ENCODE results near the gene JUN.

The JUN gene

DNA sequence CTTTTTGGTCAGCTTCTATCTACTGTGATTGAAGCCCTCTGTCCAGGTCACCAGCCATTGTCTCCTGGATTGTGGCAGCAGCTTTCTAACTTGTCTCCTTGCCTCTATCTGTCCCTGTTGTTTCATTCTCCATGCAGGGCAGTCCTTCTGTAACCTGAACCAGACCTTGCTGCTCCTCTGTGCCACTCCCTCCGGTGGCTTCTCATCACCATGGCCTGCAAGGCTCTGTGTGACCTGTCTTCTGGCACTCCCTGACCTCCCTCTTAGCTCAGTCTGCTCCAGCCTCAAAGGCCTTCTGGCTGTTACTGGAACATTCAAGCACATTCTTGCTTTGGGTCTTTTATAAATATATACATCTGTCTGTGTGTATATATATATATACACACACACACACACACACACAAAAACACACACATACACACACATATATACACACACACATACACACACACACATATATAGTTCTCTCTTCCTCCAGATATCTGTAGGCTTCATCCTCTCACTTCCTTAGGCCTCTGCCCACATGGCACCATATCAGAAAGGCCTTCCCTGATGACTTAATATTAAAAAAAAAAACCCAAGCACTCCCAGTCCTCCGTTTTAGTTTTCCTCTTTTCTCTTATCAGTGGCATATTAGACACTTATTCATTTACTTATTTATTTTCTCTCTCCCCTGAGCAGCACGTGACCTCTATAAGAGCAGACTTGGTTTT, 21.2 kb upstream of the JUN start:
- no peak for TF ChIP-seq POLR2AphosphoS5 (IDR thresholded peaks at IDR 0.05; ENCODE audit: low read depth, low read length)
- no peak for TF ChIP-seq TAF1 (IDR thresholded peaks at IDR 0.05; ENCODE audit: borderline replicate concordance, insufficient read depth, low read length)
- no peak for TF ChIP-seq SIN3A (IDR thresholded peaks at IDR 0.05; ENCODE audit: borderline replicate concordance, insufficient read depth, low read length)

DNA sequence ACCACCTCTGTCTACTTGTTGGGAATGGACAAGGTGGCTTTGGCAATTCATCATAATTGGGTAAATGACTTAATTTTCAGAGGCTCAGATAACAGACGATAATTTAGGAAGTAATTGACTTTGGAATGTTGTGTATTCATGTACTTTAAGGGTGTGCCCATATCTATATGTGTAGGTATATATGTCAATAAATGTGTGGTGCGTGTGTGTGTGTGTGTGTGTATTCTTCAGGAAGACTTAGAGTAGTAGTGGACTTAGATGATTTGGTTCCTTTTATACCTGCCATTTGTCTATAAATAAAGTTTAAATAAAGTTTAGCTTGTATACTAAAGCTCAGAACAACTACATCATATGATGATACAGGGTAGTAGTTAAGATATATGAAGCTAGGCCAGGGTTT, 20.0 kb upstream of the JUN start:
- no peak for TF ChIP-seq TAF1 (IDR thresholded peaks at IDR 0.05; ENCODE audit: borderline replicate concordance, insufficient read depth, low read length)
- no peak for TF ChIP-seq POLR2AphosphoS5 (IDR thresholded peaks at IDR 0.05; ENCODE audit: low read depth, low read length)
- TF ChIP-seq SIN3A (IDR thresholded peaks at IDR 0.05; ENCODE audit: borderline replicate concordance, insufficient read depth, low read length) = no peak
- TF ChIP-seq, protein P1, sequence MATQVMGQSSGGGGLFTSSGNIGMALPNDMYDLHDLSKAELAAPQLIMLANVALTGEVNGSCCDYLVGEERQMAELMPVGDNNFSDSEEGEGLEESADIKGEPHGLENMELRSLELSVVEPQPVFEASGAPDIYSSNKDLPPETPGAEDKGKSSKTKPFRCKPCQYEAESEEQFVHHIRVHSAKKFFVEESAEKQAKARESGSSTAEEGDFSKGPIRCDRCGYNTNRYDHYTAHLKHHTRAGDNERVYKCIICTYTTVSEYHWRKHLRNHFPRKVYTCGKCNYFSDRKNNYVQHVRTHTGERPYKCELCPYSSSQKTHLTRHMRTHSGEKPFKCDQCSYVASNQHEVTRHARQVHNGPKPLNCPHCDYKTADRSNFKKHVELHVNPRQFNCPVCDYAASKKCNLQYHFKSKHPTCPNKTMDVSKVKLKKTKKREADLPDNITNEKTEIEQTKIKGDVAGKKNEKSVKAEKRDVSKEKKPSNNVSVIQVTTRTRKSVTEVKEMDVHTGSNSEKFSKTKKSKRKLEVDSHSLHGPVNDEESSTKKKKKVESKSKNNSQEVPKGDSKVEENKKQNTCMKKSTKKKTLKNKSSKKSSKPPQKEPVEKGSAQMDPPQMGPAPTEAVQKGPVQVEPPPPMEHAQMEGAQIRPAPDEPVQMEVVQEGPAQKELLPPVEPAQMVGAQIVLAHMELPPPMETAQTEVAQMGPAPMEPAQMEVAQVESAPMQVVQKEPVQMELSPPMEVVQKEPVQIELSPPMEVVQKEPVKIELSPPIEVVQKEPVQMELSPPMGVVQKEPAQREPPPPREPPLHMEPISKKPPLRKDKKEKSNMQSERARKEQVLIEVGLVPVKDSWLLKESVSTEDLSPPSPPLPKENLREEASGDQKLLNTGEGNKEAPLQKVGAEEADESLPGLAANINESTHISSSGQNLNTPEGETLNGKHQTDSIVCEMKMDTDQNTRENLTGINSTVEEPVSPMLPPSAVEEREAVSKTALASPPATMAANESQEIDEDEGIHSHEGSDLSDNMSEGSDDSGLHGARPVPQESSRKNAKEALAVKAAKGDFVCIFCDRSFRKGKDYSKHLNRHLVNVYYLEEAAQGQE (IDR thresholded peaks at IDR 0.05; ENCODE audit: insufficient read depth in 1 of 2, low read depth in 2 of 2, low read length in 2 of 2) = no peak
- TF ChIP-seq FOXP2 (optimal IDR thresholded peaks at IDR 0.05; ENCODE audit: borderline replicate concordance, extremely low read depth, extremely low read length, insufficient read depth) = no peak

DNA sequence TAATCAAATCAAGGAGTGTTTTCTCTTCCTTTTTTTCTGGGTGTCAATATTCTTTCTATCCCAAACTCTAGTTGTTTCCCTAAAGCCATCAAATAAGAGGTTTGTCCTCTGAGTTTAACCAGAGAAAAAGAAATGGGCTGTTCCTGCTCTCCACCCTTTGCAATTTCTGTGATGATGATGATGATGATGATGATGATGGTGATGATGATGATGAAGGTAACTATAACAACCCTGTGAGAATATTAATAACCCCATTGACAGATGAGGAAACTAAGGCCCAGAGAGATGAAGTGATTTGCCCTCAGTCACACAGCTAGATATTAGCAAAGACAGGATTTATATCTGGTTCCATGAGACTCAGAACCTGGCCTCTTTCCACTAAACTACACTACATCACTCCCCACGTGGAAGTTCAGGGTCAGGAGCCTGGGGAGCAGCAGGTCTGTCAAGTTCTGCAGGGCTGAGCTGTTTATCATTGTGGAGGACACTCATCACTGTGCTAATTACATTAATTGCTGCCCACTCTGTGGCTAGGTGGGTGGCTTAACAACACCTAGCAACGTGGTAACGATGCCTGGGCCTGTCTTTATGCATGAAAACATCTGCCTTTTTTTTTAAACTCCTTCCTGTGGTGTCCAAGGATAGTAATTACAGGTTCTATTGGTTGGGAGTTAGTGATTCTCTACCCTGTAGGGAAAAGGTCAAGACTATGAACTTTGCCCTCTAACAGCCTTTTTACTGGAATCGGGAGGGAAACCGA, 19.0 kb upstream of the JUN start:
- TF ChIP-seq, protein P1 (IDR thresholded peaks at IDR 0.05; ENCODE audit: insufficient read depth in 1 of 2, low read depth in 2 of 2, low read length in 2 of 2) = no peak
- TF ChIP-seq SIN3A (IDR thresholded peaks at IDR 0.05; ENCODE audit: borderline replicate concordance, insufficient read depth, low read length) = no peak
- no peak for TF ChIP-seq FOXP2 (optimal IDR thresholded peaks at IDR 0.05; ENCODE audit: borderline replicate concordance, extremely low read depth, extremely low read length, insufficient read depth)
- no peak for TF ChIP-seq TAF1 (IDR thresholded peaks at IDR 0.05; ENCODE audit: borderline replicate concordance, insufficient read depth, low read length)
- TF ChIP-seq POLR2AphosphoS5 (IDR thresholded peaks at IDR 0.05; ENCODE audit: low read depth, low read length) = no peak

DNA sequence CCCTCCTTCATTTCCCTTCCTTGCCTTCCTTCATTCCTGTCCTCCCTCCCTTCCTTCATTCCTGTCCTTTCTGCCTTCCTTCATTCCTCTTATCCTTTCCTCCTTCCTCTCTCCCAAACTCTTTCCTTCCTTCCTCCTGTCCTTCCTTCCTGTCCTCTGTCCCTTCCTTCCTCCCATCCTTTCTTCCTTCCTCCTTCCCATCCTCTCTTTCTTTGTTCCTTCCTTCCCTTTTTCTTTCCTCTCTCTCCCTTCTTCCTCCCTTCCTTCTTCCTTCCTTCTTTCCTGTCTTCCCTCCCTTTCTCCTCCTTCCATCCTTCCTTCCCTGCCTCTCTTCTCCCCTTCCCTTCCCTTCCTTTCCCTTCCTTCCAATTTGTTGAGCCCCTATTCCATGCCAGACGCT, 15.8 kb upstream of the JUN start:
- TF ChIP-seq, protein P1 (IDR thresholded peaks at IDR 0.05; ENCODE audit: insufficient read depth in 1 of 2, low read depth in 2 of 2, low read length in 2 of 2) = no peak
- no peak for TF ChIP-seq TAF1 (IDR thresholded peaks at IDR 0.05; ENCODE audit: borderline replicate concordance, insufficient read depth, low read length)
- no peak for TF ChIP-seq SIN3A (IDR thresholded peaks at IDR 0.05; ENCODE audit: borderline replicate concordance, insufficient read depth, low read length)
- TF ChIP-seq POLR2AphosphoS5 (IDR thresholded peaks at IDR 0.05; ENCODE audit: low read depth, low read length) = no peak
- no peak for TF ChIP-seq FOXP2 (optimal IDR thresholded peaks at IDR 0.05; ENCODE audit: borderline replicate concordance, extremely low read depth, extremely low read length, insufficient read depth)

DNA sequence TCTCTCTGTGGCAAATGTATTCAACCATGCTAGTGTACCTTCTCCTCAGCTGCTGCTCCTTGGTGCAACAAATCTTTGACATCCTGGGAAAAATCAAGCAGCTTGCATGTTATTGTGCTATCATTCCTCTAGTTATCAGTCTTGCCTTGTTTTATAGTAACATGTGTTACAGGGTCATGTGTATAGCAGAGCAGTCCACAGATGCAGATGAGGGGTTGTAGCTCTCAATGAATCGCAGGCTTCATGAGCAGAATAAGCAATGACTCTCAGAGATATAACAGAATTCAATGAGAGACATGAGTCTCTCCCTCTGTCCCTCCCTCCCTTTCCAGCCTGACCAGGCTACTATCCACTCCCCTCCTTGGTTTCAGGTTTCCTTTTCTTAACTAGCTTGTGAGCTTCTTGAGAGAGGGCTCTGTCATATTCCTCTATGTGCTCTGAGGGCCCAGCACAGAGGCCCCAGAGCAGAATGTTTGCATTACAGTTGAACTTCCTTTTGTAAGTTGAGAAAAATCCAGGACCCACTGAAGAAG, 15.1 kb upstream of the JUN start:
- TF ChIP-seq, protein P1 (IDR thresholded peaks at IDR 0.05; ENCODE audit: insufficient read depth in 1 of 2, low read depth in 2 of 2, low read length in 2 of 2) = no peak
- TF ChIP-seq TAF1 (IDR thresholded peaks at IDR 0.05; ENCODE audit: borderline replicate concordance, insufficient read depth, low read length) (no peak), SIN3A (IDR thresholded peaks at IDR 0.05; ENCODE audit: borderline replicate concordance, insufficient read depth, low read length) (no peak), FOXP2 (optimal IDR thresholded peaks at IDR 0.05; ENCODE audit: borderline replicate concordance, extremely low read depth, extremely low read length, insufficient read depth) (no peak), POLR2AphosphoS5 (IDR thresholded peaks at IDR 0.05; ENCODE audit: low read depth, low read length) (no peak)

All from PFSK-1 (cell line).